GM12878 (cell line): Measurements from ENCODE around the gene ATIC. TPM values are rescaled to one million over a fixed set of nuclear protein-coding genes. Genes with fewer than 3 reads are reported as not detected.

Experiments used
- ATAC-seq: fragments of 200-7000 bp; cut with Tn5 transposase; 3 replicates; pipeline ENCODE4 v1.9.1; 2020; ENCODE audit warnings: mild to moderate bottlenecking, moderate library complexity
- BruUV-seq: library from RNA; stranded (reverse); fragments of 400-500 nt; replicated peaks from 2 replicates; lab custom pipeline; 2021; lab: Mats Ljungman, UMichigan
- CTCF ChIA-PET: fragments of 300-600 bp; sonication (Branson Sonifier 250); formaldehyde crosslinking; extraction: SDS; loops from one replicate; lab custom pipeline; 2021; ENCODE audit warnings: inconsistent platforms; lab: Yijun Ruan, JAX
- POLR2A ChIA-PET: fragments of 350-600 bp; formaldehyde crosslinking; extraction: SDS; loops from one replicate; lab custom pipeline; 2021; ENCODE audit warnings: inconsistent platforms; lab: Charles Lee
- RAD21 ChIA-PET: fragments of 300-600 bp; sonication (Branson Sonifier 250); formaldehyde crosslinking; loops from one replicate; lab custom pipeline; 2023; ENCODE audit warnings: antibody characterized with exemption; ENCODE audit not compliant: unreplicated experiment; lab: Charles Lee
- SMC1A ChIA-PET: fragments of 300-600 bp; sonication (Branson Sonifier 250); formaldehyde crosslinking; loops from one replicate; lab custom pipeline; 2023; ENCODE audit not compliant: unreplicated experiment, uncharacterized antibody; lab: Charles Lee
- DNase-seq: peaks from one replicate; pipeline ENCODE4 v3.0.0-alpha.2; 2011; ENCODE audit warnings: low read depth, low spot score
- FAIRE-seq: peaks from 3 replicates; lab custom pipeline; 2011; peaks lifted over from hg19 to GRCh38; lab: Jason Lieb, UNC
- H2AFZ ChIP-seq: 2 replicates; pipeline ENCODE4 v1.6.0; 2011; ENCODE audit warnings: low read depth, low read length, control low read depth; ENCODE audit not compliant: control insufficient read depth
- H3K27ac ChIP-seq: 2 replicates; pipeline ENCODE4 v1.5.1; 2011; ENCODE audit warnings: control low read depth; ENCODE audit not compliant: control insufficient read depth, insufficient read depth
- H3K27me3 ChIP-seq, 2 experiments: replicated peaks in 1 of 2; 2 replicates each; pipeline versions ENCODE4 v1.6.0 to v1.6.1; 2011; ENCODE audit warnings: low read length in 1 of 2; ENCODE audit not compliant: control insufficient read depth in 2 of 2, insufficient read depth in 2 of 2
- H3K36me3 ChIP-seq, 2 experiments: 2 replicates each; pipeline ENCODE4 v1.5.1; 2011; ENCODE audit warnings: low read length in 1 of 2; ENCODE audit not compliant: control insufficient read depth in 2 of 2, insufficient read depth in 2 of 2
- H3K4me1 ChIP-seq: 2 replicates; pipeline ENCODE4 v1.6.1; 2011; ENCODE audit warnings: mild to moderate bottlenecking, low read length, moderate library complexity, mixed read lengths; ENCODE audit not compliant: control insufficient read depth, insufficient read depth
- H3K4me2 ChIP-seq: 2 replicates; pipeline ENCODE4 v1.6.0; 2011; ENCODE audit warnings: control low read depth; ENCODE audit not compliant: control insufficient read depth, insufficient read depth
- H3K4me3 ChIP-seq: fragments of 200-600 bp; sonication (generic); 2 replicates; pipeline ENCODE4 v1.5.1; 2016
- H3K79me2 ChIP-seq: 2 replicates; pipeline ENCODE4 v1.6.0; 2011; ENCODE audit warnings: low read length; ENCODE audit not compliant: control insufficient read depth, insufficient read depth
- H3K9ac ChIP-seq: 2 replicates; pipeline ENCODE4 v1.8.0; 2011; ENCODE audit warnings: low read length, control low read depth, mixed read lengths; ENCODE audit not compliant: control insufficient read depth, insufficient read depth
- H3K9me3 ChIP-seq: replicated peaks from 3 replicates; pipeline ENCODE4 v1.5.1; 2011; ENCODE audit warnings: mild to moderate bottlenecking, low read length; ENCODE audit not compliant: control insufficient read depth, insufficient read depth
- H4K20me1 ChIP-seq: 2 replicates; pipeline ENCODE4 v1.6.0; 2011; ENCODE audit not compliant: control insufficient read depth, insufficient read depth
- CEBPB ChIP-seq, 2 experiments: fragments of 150-350 bp in 1 of 2; IDR thresholded peaks; 2 replicates each; pipeline ENCODE4 v1.6.1; 2012 to 2014; ENCODE audit warnings: low read depth in 2 of 2, low read length in 2 of 2, borderline replicate concordance in 1 of 2, inconsistent platforms in 1 of 2
- CREB1 ChIP-seq: IDR thresholded peaks from 2 replicates; pipeline ENCODE4 v1.6.1; 2012; ENCODE audit warnings: low read depth, mild to moderate bottlenecking, inconsistent platforms
- ETV6 ChIP-seq, 2 experiments: fragments of 450-650 bp in 1 of 2; IDR thresholded peaks in 1 of 2; conservative IDR thresholded peaks in 1 of 2; 2 replicates each; pipeline ENCODE4 v1.6.1; 2014; ENCODE audit warnings: antibody characterized with exemption in 1 of 2, borderline replicate concordance in 1 of 2, low read depth in 1 of 2, mild to moderate bottlenecking in 1 of 2, moderate library complexity in 1 of 2
- IKZF2 ChIP-seq, 2 experiments: fragments of 450-650 bp; IDR thresholded peaks; 2 replicates each; pipeline ENCODE4 v1.6.1; 2017; ENCODE audit warnings: mild to moderate bottlenecking in 2 of 2, moderate library complexity in 2 of 2
- PBX3 ChIP-seq: IDR thresholded peaks from 2 replicates; pipeline ENCODE4 v1.6.1; 2011; ENCODE audit warnings: mild to moderate bottlenecking, low read depth, low read length, moderate library complexity; ENCODE audit not compliant: insufficient replicate concordance
- RB1 ChIP-seq: fragments of 450-650 bp; formaldehyde crosslinking; IDR thresholded peaks from 2 replicates; pipeline ENCODE4 v1.6.1; 2017; ENCODE audit warnings: mild to moderate bottlenecking, borderline replicate concordance
- TAF1 ChIP-seq: IDR thresholded peaks from 2 replicates; pipeline ENCODE4 v1.6.1; 2011; ENCODE audit warnings: mild to moderate bottlenecking, low read depth, low read length, borderline replicate concordance
- ZNF384 ChIP-seq: IDR thresholded peaks from 2 replicates; pipeline ENCODE4 v1.6.1; 2012; ENCODE audit warnings: low read depth, mild to moderate bottlenecking, low read length, improper control_type of control experiment, borderline replicate concordance
- ZZZ3 ChIP-seq: IDR thresholded peaks from 2 replicates; pipeline ENCODE4 v1.6.1; 2011; ENCODE audit warnings: low read depth; ENCODE audit not compliant: control insufficient read depth, insufficient read length
- WGBS: methylation state at CpG from one replicate; pipeline ENCODE4 v1.1.6; 2016; ENCODE audit warnings: low lambda C conversion rate; ENCODE audit not compliant: insufficient replicate concordance, insufficient coverage; ENCODE audit errors: missing lambda C conversion rate; 5-methylcytosine and 5-hydroxymethylcytosine counted together
- in situ Hi-C: fragments of 300-500 bp; cut with MboI; formaldehyde crosslinking; loops from 9 replicates; pipeline ENCODE4 v1.14.3; 2018; ENCODE audit warnings: mixed read lengths
- intact Hi-C: fragments of 100-400 bp; cut with micrococcal nuclease; formaldehyde crosslinking; loops from one replicate; pipeline ENCODE4 v1.14.2; 2022; ENCODE audit not compliant: unreplicated experiment
- polyA plus RNA-seq, 11 experiments: library from polyadenylated mRNA; depleted of rRNA in 4 of 11; unstranded in 6 of 11; stranded (reverse) in 5 of 11; fragments of >200 nt; fragmentation: Nextera tagmentation in 4 of 11; fragmentation: Illumina TruSeq in 1 of 11; extraction: Ambion mirVana in 4 of 11; extraction: Trizol in 1 of 11; gene quantifications; 1 replicate in 1 of 11; 2 replicates in 10 of 11; pipeline versions ENCODE4 v1.2.1 to v1.2.3, GENCODE V29; 2011 to 2016; ENCODE audit warnings: inconsistent platforms in 2 of 11, missing spikeins in 2 of 11, low read depth in 1 of 11
- total RNA-seq, 4 experiments: library from RNA; depleted of rRNA in 3 of 4; stranded (reverse); fragments of >200 nt in 3 of 4; fragmentation: Illumina TruSeq in 1 of 4; extraction: Trizol in 1 of 4; gene quantifications; 2 replicates each; pipeline versions ENCODE4 v1.2.1 to v1.2.3, GENCODE V29; 2013 to 2021

Gene ATIC
- total and polyA plus RNA-seq, 10 of the 15 experiments (the other 5 are each of a cell fraction or from before 2014, with no cell fraction given) = 45.1 to 518 (median 306) TPM

- Histone ChIP-seq H3K36me3 (no peaks in the 10 kb centered on the region), H3K4me1 (no peaks in the 10 kb centered on the region), H3K27ac (no peak overlapping the region), H3K27me3 (no peaks in the 10 kb centered on the region), H3K79me2 (no peaks in the 10 kb centered on the region), H3K4me3 (no peak overlapping the region), H3K4me2 (no peak overlapping the region), H4K20me1 (no peaks in the 10 kb centered on the region), H3K9ac (no peak overlapping the region), H3K9me3 (no peaks in the 10 kb centered on the region), H2AFZ (no peak overlapping the region)
- ATAC-seq (no peak), FAIRE-seq (no peak), DNase-seq (no peak)
- 73% methylated on average over 7 of the region's 7 CpGs for WGBS
- in situ Hi-C loops = no loop called here
- ChIA-PET RAD21 (no interaction called here), SMC1A (interaction anchor here (0.5 kb wide), 1 partner anchor 88 kb away, joined by 3 read pairs; no protein-coding TSS in a partner anchor), CTCF (interaction anchor here (1.1 kb wide), 1 partner anchor 12 kb away, joined by 3 read pairs; no protein-coding TSS in a partner anchor), POLR2A (no interaction called here)
- intact Hi-C loops = no loop called here
- TF ChIP-seq CREB1 (no peak), CEBPB (IDR thresholded peaks at IDR 0.05; ENCODE audit: borderline replicate concordance in 1 of 2, low read depth in 2 of 2, low read length in 2 of 2) (no peak), ZNF384 (no peak), TAF1 (no peak), ETV6 (conservative IDR thresholded peaks at IDR 0.05 in 1 of 2, IDR thresholded peaks at IDR 0.05 in 1 of 2; ENCODE audit: borderline replicate concordance in 1 of 2, low read depth in 1 of 2) (no peak), PBX3 (no peak), ZZZ3 (no peak), IKZF2 (IDR thresholded peaks at IDR 0.05) (no peak), RB1 (no peak)
- BruUV-seq = no TSS peak
Observed at GRCh38 chr2:215384710-215385109, 72.9 kb downstream of the ATIC start.
